ENCODE measurements around the gene PDIA3.
"Not testable (repeated sequence)": the region's sequence is repeated elsewhere in the genome, so short reads cannot be mapped to it uniquely, and the experiment has no call there.

PDIA3 gene

GRCh38 chr15:43776101-43776717, 30.0 kb downstream of the PDIA3 start:
- no peak for DNase-seq (ENCODE audit: low read depth in 3 of 3, low spot score in 1 of 3)

- DNase-seq (ENCODE audit: low read depth in 3 of 3, low spot score in 1 of 3): peak; percentile 20 to 60 (median 57)
These were observed 30.6 kb downstream of the PDIA3 start, which contains the start of gene ELL3 for GRCh38 chr15:43776718-43777266. Gene ELL3 (minus strand): TSS chr15:43776966. CDS start chr15:43776901, 65 bp downstream.

- DNase-seq (ENCODE audit: low read depth in 3 of 3, low spot score in 1 of 3): peak; percentile 30 to 69 (median 46)
These were observed 31.2 kb downstream of the PDIA3 start for GRCh38 chr15:43777267-43777914.

GRCh38 chr15:43779016-43779415, 32.8 kb downstream of the PDIA3 start:
- DNase-seq (ENCODE audit: low read depth in 3 of 3, low spot score in 1 of 3): no peak

GRCh38 chr15:43789409-43789808, 43.2 kb downstream of the PDIA3 start:
- no peak for DNase-seq (ENCODE audit: low read depth in 3 of 3, low spot score in 1 of 3)

- peak; percentile 98 to 99 (median 98) for DNase-seq (ENCODE audit: low read depth in 3 of 3, low spot score in 1 of 3)
These were observed 45.9 kb downstream of the PDIA3 start, which contains the start of gene SERF2 for GRCh38 chr15:43791993-43792760. Gene SERF2 (plus strand): TSS chr15:43792320. CDS start chr15:43792377, 57 bp downstream.

GRCh38 chr15:43792761-43793476, 46.7 kb downstream of the PDIA3 start:
- no peak for DNase-seq (ENCODE audit: low read depth in 3 of 3, low spot score in 1 of 3)

- no peak for DNase-seq (ENCODE audit: low read depth in 3 of 3, low spot score in 1 of 3)
These were observed 47.4 kb downstream of the PDIA3 start for GRCh38 chr15:43793647-43794046.

GRCh38 chr15:43794269-43795037, 48.2 kb downstream of the PDIA3 start:
- no peak for DNase-seq (ENCODE audit: low read depth in 3 of 3, low spot score in 1 of 3)

- no peak for DNase-seq (ENCODE audit: low read depth in 3 of 3, low spot score in 1 of 3)
These were observed 49.0 kb downstream of the PDIA3 start for GRCh38 chr15:43795197-43795596.

GRCh38 chr15:43795997-43796396, 49.8 kb downstream of the PDIA3 start:
- DNase-seq (ENCODE audit: low read depth in 3 of 3, low spot score in 1 of 3): no peak

GRCh38 chr15:43796566-43796965, 50.3 kb downstream of the PDIA3 start:
- no peak for DNase-seq (ENCODE audit: low read depth in 3 of 3, low spot score in 1 of 3)

GRCh38 chr15:43799209-43799944, 53.1 kb downstream of the PDIA3 start:
- no peak for DNase-seq (ENCODE audit: low read depth in 3 of 3, low spot score in 1 of 3)

- DNase-seq (ENCODE audit: low read depth in 3 of 3, low spot score in 1 of 3): no peak
These were observed 53.7 kb downstream of the PDIA3 start, which contains the start of gene SERINC4 for GRCh38 chr15:43799945-43800285. Gene SERINC4 (minus strand): TSS chr15:43800220. CDS start chr15:43799986, 234 bp downstream.

GRCh38 chr15:43800286-43801141, 54.3 kb downstream of the PDIA3 start, which contains the start of gene HYPK:
Gene HYPK (plus strand): TSS chr15:43800599. CDS start chr15:43800623, 24 bp downstream.
- peak; percentile 70 to 85 (median 80) for DNase-seq (ENCODE audit: low read depth in 3 of 3, low spot score in 1 of 3)

- DNase-seq (ENCODE audit: low read depth in 3 of 3, low spot score in 1 of 3): not testable (repeated sequence)
These were observed 56.4 kb downstream of the PDIA3 start for GRCh38 chr15:43802676-43803075.

GRCh38 chr15:43808435-43808950, 62.3 kb downstream of the PDIA3 start:
- no peak for DNase-seq (ENCODE audit: low read depth in 3 of 3, low spot score in 1 of 3)

Data from stimulated activated CD4-positive, alpha-beta T cell treated with anti-CD3 and anti-CD28 coated beads, TNF-alpha, amount 100 ng/mL, for 1 hour (primary cell).